Gastroesophageal sphincter (tissue), 3 donors: ENCODE measurements around the gene HBG1.

Source experiments
- CTCF ChIP-seq, 4 experiments: fragments of 200-600 bp in 2 of 4; fragments of 450-650 bp in 2 of 4; sonication (generic) in 1 of 4; IDR thresholded peaks; one replicate each; pipeline ENCODE4 v1.5.1; 2017 to 2019; ENCODE audit warnings: antibody characterized with exemption in 4 of 4, mild to moderate bottlenecking in 2 of 4, moderate library complexity in 2 of 4
- POLR2AphosphoS5 ChIP-seq: sonication (generic); formaldehyde crosslinking; IDR thresholded peaks from one replicate; pipeline ENCODE4 v1.6.1; 2017; ENCODE audit warnings: antibody characterized with exemption

- TF ChIP-seq CTCF (IDR thresholded peaks at IDR 0.05) = no peak
- TF ChIP-seq POLR2AphosphoS5 = no peak
These were observed 7.6 kb upstream of the HBG1 start for GRCh38 chr11:5257296-5257695.
